Measurements from ENCODE around the gene EPX.

- TF ChIP-seq ZNF645 (tag by site-specific recombination; IDR thresholded peaks at IDR 0.05) (no peak), SETDB1 (IDR thresholded peaks at IDR 0.05; ENCODE audit: insufficient read length, low read length) (no peak), PRDM4 (tag by site-specific recombination; IDR thresholded peaks at IDR 0.05) (no peak), ELK4 (IDR thresholded peaks at IDR 0.05; ENCODE audit: borderline replicate concordance, low read depth, low read length) (no peak)
Observed at GRCh38 chr17:58233543-58233942, 41.0 kb downstream of the EPX start.
